ENCODE results near the gene KRTAP9-6.
"Not testable (repeated sequence)": the region's sequence is repeated elsewhere in the genome, so short reads cannot be mapped to it uniquely, and the experiment has no call there.

Gene KRTAP9-6

GRCh38 chr17:41267711-41268110 is 2.5 kb downstream of the KRTAP9-6 start:
- H3K36me3 ChIP-seq (ENCODE audit: insufficient read depth, low read length): no peaks in the 10 kb centered on the region
- H4K20me1 ChIP-seq (ENCODE audit: insufficient read depth, low read length): no peaks in the 10 kb centered on the region
- no peak overlapping the region for H2AFZ ChIP-seq (ENCODE audit: low read length)
- H3K9ac ChIP-seq (ENCODE audit: low read length): no peak overlapping the region
- no peak overlapping the region for H3K4me3 ChIP-seq (ENCODE audit: low read depth, low read length, poor library complexity, severe bottlenecking)
- no peak overlapping the region for H3K4me2 ChIP-seq (ENCODE audit: low read length)
- H3K9me2 ChIP-seq (ENCODE audit: low read depth, low read length): no peaks in the 10 kb centered on the region
- TF ChIP-seq CTCF (IDR thresholded peaks at IDR 0.05; ENCODE audit: low read length) (no peak), EZH2 (IDR thresholded peaks at IDR 0.05; ENCODE audit: borderline replicate concordance, low read length) (no peak)
- no peaks in the 10 kb centered on the region for H3K9me3 ChIP-seq (ENCODE audit: low read length)
- H3F3A ChIP-seq (ENCODE audit: insufficient read depth, low read length): no peaks in the 10 kb centered on the region
- no peaks in the 10 kb centered on the region for H3K4me1 ChIP-seq (ENCODE audit: insufficient read depth, low read length, severe bottlenecking)
- H3K27ac ChIP-seq (ENCODE audit: low read depth, low read length, poor library complexity, severe bottlenecking): no peak overlapping the region
- H3K79me2 ChIP-seq (ENCODE audit: insufficient read depth, low read length): no peaks in the 10 kb centered on the region
- no peaks in the 10 kb centered on the region for H3K27me3 ChIP-seq (ENCODE audit: insufficient read depth, low read length)

GRCh38 chr17:41271323-41271722 is 6.1 kb downstream of the KRTAP9-6 start:
- H3K9me2 ChIP-seq (ENCODE audit: low read depth, low read length): not testable (repeated sequence)

GRCh38 chr17:41271858-41272257 is 6.7 kb downstream of the KRTAP9-6 start:
- TF ChIP-seq EZH2 (IDR thresholded peaks at IDR 0.05; ENCODE audit: borderline replicate concordance, low read length): no peak
- TF ChIP-seq CTCF (IDR thresholded peaks at IDR 0.05; ENCODE audit: low read length): no peak
- H3K27ac ChIP-seq (ENCODE audit: low read depth, low read length, poor library complexity, severe bottlenecking): no peak overlapping the region
- no peak overlapping the region for H2AFZ ChIP-seq (ENCODE audit: low read length)
- no peaks in the 10 kb centered on the region for H3K4me1 ChIP-seq (ENCODE audit: insufficient read depth, low read length, severe bottlenecking)
- no peaks in the 10 kb centered on the region for H3K79me2 ChIP-seq (ENCODE audit: insufficient read depth, low read length)
- H4K20me1 ChIP-seq (ENCODE audit: insufficient read depth, low read length): no peaks in the 10 kb centered on the region
- H3K9me2 ChIP-seq (ENCODE audit: low read depth, low read length): no peaks in the 10 kb centered on the region
- no peaks in the 10 kb centered on the region for H3K27me3 ChIP-seq (ENCODE audit: insufficient read depth, low read length)
- no peaks in the 10 kb centered on the region for H3K9me3 ChIP-seq (ENCODE audit: low read length)
- no peaks in the 10 kb centered on the region for H3F3A ChIP-seq (ENCODE audit: insufficient read depth, low read length)
- H3K36me3 ChIP-seq (ENCODE audit: insufficient read depth, low read length): no peaks in the 10 kb centered on the region
- H3K4me3 ChIP-seq (ENCODE audit: low read depth, low read length, poor library complexity, severe bottlenecking): no peak overlapping the region
- no peak overlapping the region for H3K9ac ChIP-seq (ENCODE audit: low read length)
- H3K4me2 ChIP-seq (ENCODE audit: low read length): no peak overlapping the region

More at GRCh38 chr17:41271323-41271722, 6.1 kb downstream of the KRTAP9-6 start:
- not testable (repeated sequence) for H3K4me3 ChIP-seq (ENCODE audit: low read depth, low read length, poor library complexity, severe bottlenecking); H3K27ac ChIP-seq (ENCODE audit: low read depth, low read length, poor library complexity, severe bottlenecking); H3K27me3 ChIP-seq (ENCODE audit: insufficient read depth, low read length); H3K79me2 ChIP-seq (ENCODE audit: insufficient read depth, low read length); H4K20me1 ChIP-seq (ENCODE audit: insufficient read depth, low read length); H3K9me3 ChIP-seq (ENCODE audit: low read length); H2AFZ ChIP-seq (ENCODE audit: low read length); H3K4me2 ChIP-seq (ENCODE audit: low read length); H3K4me1 ChIP-seq (ENCODE audit: insufficient read depth, low read length, severe bottlenecking); H3K36me3 ChIP-seq (ENCODE audit: insufficient read depth, low read length); H3F3A ChIP-seq (ENCODE audit: insufficient read depth, low read length); H3K9ac ChIP-seq (ENCODE audit: low read length)

- not testable (repeated sequence) for H3K4me3 ChIP-seq (ENCODE audit: low read depth, low read length, poor library complexity, severe bottlenecking); H4K20me1 ChIP-seq (ENCODE audit: insufficient read depth, low read length); H3K9me3 ChIP-seq (ENCODE audit: low read length); H3K36me3 ChIP-seq (ENCODE audit: insufficient read depth, low read length); H3K79me2 ChIP-seq (ENCODE audit: insufficient read depth, low read length); H3K27me3 ChIP-seq (ENCODE audit: insufficient read depth, low read length); H3K27ac ChIP-seq (ENCODE audit: low read depth, low read length, poor library complexity, severe bottlenecking); H3K9ac ChIP-seq (ENCODE audit: low read length); H2AFZ ChIP-seq (ENCODE audit: low read length); H3F3A ChIP-seq (ENCODE audit: insufficient read depth, low read length); H3K4me2 ChIP-seq (ENCODE audit: low read length); H3K9me2 ChIP-seq (ENCODE audit: low read depth, low read length); H3K4me1 ChIP-seq (ENCODE audit: insufficient read depth, low read length, severe bottlenecking)
Observed at GRCh38 chr17:41275648-41276190, 10.5 kb downstream of the KRTAP9-6 start, which contains the start of gene KRTAP9-7. TSS of gene KRTAP9-7 (plus strand) at chr17:41275698. CDS start at chr17:41275698, 0 bp downstream.
